Activated CD8-positive, alpha-beta memory T cell treated with anti-CD3 and anti-CD28 coated beads for 1 hour (primary cell): ENCODE data around the gene TH.

ENCODE experiments used
- DNase-seq, 2 donors: peaks; one replicate each; pipeline ENCODE4 v3.0.0-alpha.2; 2020; ENCODE audit warnings: low read depth in 1 of 2; ENCODE audit errors: extremely low read depth in 1 of 2

TH gene

GRCh38 chr11:2115308-2115707, 56.3 kb downstream of the TH start:
- no peak for DNase-seq

DNA sequence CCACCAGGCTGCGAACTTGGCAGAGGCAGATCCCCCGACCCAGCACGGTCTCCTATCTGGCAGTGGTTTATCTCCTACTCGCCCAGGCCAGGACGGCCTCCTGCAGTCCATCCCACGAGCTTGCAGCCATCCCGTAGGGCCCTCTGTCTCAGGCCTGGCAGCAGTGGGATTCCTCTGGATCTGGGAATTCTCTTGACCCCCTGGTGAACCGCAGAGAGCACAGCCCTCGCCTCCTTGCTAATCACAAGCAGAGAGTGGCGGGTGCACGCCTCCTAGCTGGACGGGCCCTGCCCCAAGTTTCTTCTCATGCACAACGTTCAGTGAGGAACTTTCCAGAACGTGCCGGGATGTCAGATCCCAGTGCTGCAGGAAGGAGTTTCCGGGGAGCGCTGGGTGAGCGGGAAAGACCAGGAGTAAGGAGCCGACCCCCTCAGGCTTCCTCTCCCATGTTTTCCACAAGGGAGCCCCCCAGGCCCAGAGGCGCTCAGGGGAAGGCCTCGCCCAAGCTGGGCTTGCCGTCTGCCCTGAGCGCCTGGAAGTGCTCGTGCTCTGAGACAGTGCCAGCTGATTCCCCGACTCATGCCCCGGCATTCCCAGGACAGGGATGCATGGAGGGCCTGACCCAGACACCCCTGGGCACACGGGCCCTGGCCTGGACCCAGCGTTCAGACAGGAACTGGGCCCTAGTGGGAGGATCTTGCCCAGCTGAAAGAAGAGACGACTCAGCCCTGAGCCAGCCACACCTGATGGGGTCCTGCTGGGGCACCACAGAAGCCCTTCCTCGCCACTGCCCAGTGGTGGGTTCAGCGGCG, 57.0 kb downstream of the TH start:
- DNase-seq, result no peak
